HepG2 (cell line): ENCODE data around the gene ALKBH5. TPM values are rescaled to one million over a fixed set of nuclear protein-coding genes. Genes with fewer than 3 reads are reported as not detected.

Source experiments
- ATF3 ChIP-seq: sonication (generic); formaldehyde crosslinking; IDR thresholded peaks from 2 replicates; pipeline ENCODE4 v1.4.0; 2020; ENCODE audit warnings: missing genetic modification reagents
- CC2D1A ChIP-seq: sonication (generic); formaldehyde crosslinking; IDR thresholded peaks from 2 replicates; pipeline ENCODE4 v1.8.1; 2023; ENCODE audit warnings: mild to moderate bottlenecking, missing genetic modification reagents
- CHD4 ChIP-seq: fragments of 200-600 bp; sonication (generic); IDR thresholded peaks from 2 replicates; pipeline ENCODE4 v1.7.0; 2017; ENCODE audit warnings: mild to moderate bottlenecking, low read length, borderline replicate concordance
- ELF1 ChIP-seq: sonication (generic); formaldehyde crosslinking; IDR thresholded peaks from 2 replicates; pipeline ENCODE4 v1.4.0; 2020; ENCODE audit warnings: missing genetic modification reagents
- HCFC1 ChIP-seq: fragments of 150-350 bp; IDR thresholded peaks from 2 replicates; pipeline ENCODE4 v1.6.1; 2014; ENCODE audit warnings: low read depth, low read length
- ISL2 ChIP-seq: sonication (generic); formaldehyde crosslinking; IDR thresholded peaks from 2 replicates; pipeline ENCODE4 v1.5.0; 2020; ENCODE audit warnings: missing genetic modification reagents
- MTA3 ChIP-seq: sonication (generic); formaldehyde crosslinking; IDR thresholded peaks from 2 replicates; pipeline ENCODE4 v1.4.0; 2020; ENCODE audit warnings: missing genetic modification reagents
- NONO ChIP-seq, 2 experiments: fragments of 450-650 bp in 1 of 2; sonication (generic) in 1 of 2; formaldehyde crosslinking in 1 of 2; IDR thresholded peaks in 1 of 2; conservative IDR thresholded peaks in 1 of 2; 2 replicates each; pipeline versions ENCODE4 v1.6.1 to v1.8.0; 2017 to 2022; ENCODE audit warnings: mild to moderate bottlenecking in 1 of 2, missing genetic modification reagents in 1 of 2, moderate library complexity in 1 of 2
- PRDM4 ChIP-seq: sonication (generic); formaldehyde crosslinking; IDR thresholded peaks from 2 replicates; pipeline ENCODE4 v1.9.0; 2021; ENCODE audit warnings: missing genetic modification reagents, borderline replicate concordance
- SNAPC2 ChIP-seq: sonication (generic); formaldehyde crosslinking; IDR thresholded peaks from 2 replicates; pipeline ENCODE4 v1.8.1; 2022; ENCODE audit warnings: mild to moderate bottlenecking, missing genetic modification reagents
- SRSF1 ChIP-seq: fragments of 200-400 bp; formaldehyde crosslinking; optimal IDR thresholded peaks from 2 replicates; pipeline ENCODE3; 2017; ENCODE audit warnings: mild to moderate bottlenecking, low read depth, low read length, moderate library complexity
- STAT5B ChIP-seq: sonication (generic); formaldehyde crosslinking; IDR thresholded peaks from 2 replicates; pipeline ENCODE4 v1.4.0; 2020; ENCODE audit warnings: missing genetic modification reagents
- ZBTB39 ChIP-seq: sonication (generic); formaldehyde crosslinking; IDR thresholded peaks from 2 replicates; pipeline ENCODE4 v1.5.0; 2020; ENCODE audit warnings: missing genetic modification reagents
- ZNF136 ChIP-seq: sonication (generic); formaldehyde crosslinking; IDR thresholded peaks from 2 replicates; pipeline ENCODE4 v1.8.1; 2022; ENCODE audit warnings: low read depth, mild to moderate bottlenecking, moderate library complexity, missing genetic modification reagents
- ZNF296 ChIP-seq: sonication (generic); formaldehyde crosslinking; conservative IDR thresholded peaks from 2 replicates; pipeline ENCODE4 v1.5.0; 2020; ENCODE audit warnings: mild to moderate bottlenecking, missing genetic modification reagents
- ZNF513 ChIP-seq: sonication (generic); formaldehyde crosslinking; conservative IDR thresholded peaks from 2 replicates; pipeline ENCODE4 v1.5.0; 2020; ENCODE audit warnings: missing genetic modification reagents
- ZNF670 ChIP-seq: sonication (generic); formaldehyde crosslinking; IDR thresholded peaks from 2 replicates; pipeline ENCODE4 v1.8.0; 2022; ENCODE audit warnings: mild to moderate bottlenecking, missing genetic modification reagents, borderline replicate concordance
- ZNF687 ChIP-seq: sonication (generic); formaldehyde crosslinking; IDR thresholded peaks from 2 replicates; pipeline ENCODE4 v1.5.1; 2020; ENCODE audit warnings: mild to moderate bottlenecking, missing genetic modification reagents, moderate library complexity
- polyA plus RNA-seq, 8 experiments: library from polyadenylated mRNA; depleted of rRNA in 3 of 8; stranded (reverse) in 7 of 8; unstranded in 1 of 8; fragments of >200 nt; fragmentation: Illumina TruSeq in 4 of 8; extraction: Trizol in 4 of 8; gene quantifications; 2 replicates each; pipeline versions ENCODE4 v1.2.1 to v1.2.3, GENCODE V29; 2011 to 2016; ENCODE audit warnings: low read depth in 4 of 8, missing spikeins in 1 of 8, mixed read lengths in 1 of 8; ENCODE audit not compliant: insufficient read depth in 1 of 8
- total RNA-seq, 5 experiments: library from RNA; depleted of rRNA; stranded (reverse); fragments of >200 nt; fragmentation: Illumina TruSeq; extraction: Trizol; gene quantifications; 2 replicates each; pipeline ENCODE4 v1.2.3, GENCODE V29; 2016; ENCODE audit warnings: low read depth in 1 of 5

Gene ALKBH5
- total and polyA plus RNA-seq, 2 of the 13 experiments (the other 11 are each of a cell fraction or from before 2014, with no cell fraction given) = 68.9 to 76.9 TPM

GRCh38 chr17:18184143-18185031, 759 bp downstream of the ALKBH5 start (continued):
- TF ChIP-seq PRDM4 (CRISPR knock-in tag) = no peak
- no peak for TF ChIP-seq ELF1 (CRISPR knock-in tag)
- TF ChIP-seq ZBTB39 (CRISPR knock-in tag) = no peak
- no peak for TF ChIP-seq ZNF513
- TF ChIP-seq ISL2 (CRISPR knock-in tag) = 0 out of 2 replicates have a peak, but pooled peaks have one; percentile 19
- no peak for TF ChIP-seq SNAPC2 (CRISPR knock-in tag)
- no peak for TF ChIP-seq CC2D1A (CRISPR knock-in tag)
- TF ChIP-seq ZNF670 = no peak
- TF ChIP-seq MTA3 (CRISPR knock-in tag) = no peak
- TF ChIP-seq CHD4 = no peak
- TF ChIP-seq SRSF1 = no peak
- TF ChIP-seq NONO (IDR thresholded peaks at IDR 0.05) = no peak
- TF ChIP-seq NONO (CRISPR knock-in tag; conservative IDR thresholded peaks at IDR 0.05) = no peak
- no peak for TF ChIP-seq HCFC1
- no peak for TF ChIP-seq ZNF296
- TF ChIP-seq ZNF136 (CRISPR knock-in tag) = no peak
- peak; percentile 66 for TF ChIP-seq ZNF687 (CRISPR knock-in tag)
- TF ChIP-seq STAT5B = no peak
- no peak for TF ChIP-seq ATF3 (CRISPR knock-in tag)
